ENCODE results near the gene DXO.
"Not testable (repeated sequence)": the region's sequence is repeated elsewhere in the genome, so short reads cannot be mapped to it uniquely, and the experiment has no call there.

Gene DXO

DNA sequence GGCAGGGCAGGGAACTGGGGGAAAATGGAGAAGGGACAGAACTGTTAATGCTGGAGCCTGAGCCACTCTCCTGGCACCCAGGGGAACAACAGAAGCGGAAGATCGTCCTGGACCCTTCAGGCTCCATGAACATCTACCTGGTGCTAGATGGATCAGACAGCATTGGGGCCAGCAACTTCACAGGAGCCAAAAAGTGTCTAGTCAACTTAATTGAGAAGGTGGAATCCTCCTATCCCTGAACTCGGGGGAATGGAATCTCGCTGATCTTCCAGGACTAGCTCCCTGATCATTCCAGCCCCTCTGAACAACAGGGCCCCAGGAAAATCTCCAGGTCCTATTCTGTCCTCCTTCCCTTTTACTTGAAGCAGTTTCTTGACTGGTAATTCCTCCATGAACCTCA is 24.1 kb downstream of the DXO start:
- Histone ChIP-seq H3K36me3 (ENCODE audit: control insufficient read depth, insufficient read depth, low read length) (peaks cover 7% of the 10 kb centered on the region), H3K9ac (ENCODE audit: low read length) (no peak overlapping the region), H3K4me1 (ENCODE audit: control insufficient read depth, insufficient read depth, low read length) (peaks cover 3% of the 10 kb centered on the region)

DNA sequence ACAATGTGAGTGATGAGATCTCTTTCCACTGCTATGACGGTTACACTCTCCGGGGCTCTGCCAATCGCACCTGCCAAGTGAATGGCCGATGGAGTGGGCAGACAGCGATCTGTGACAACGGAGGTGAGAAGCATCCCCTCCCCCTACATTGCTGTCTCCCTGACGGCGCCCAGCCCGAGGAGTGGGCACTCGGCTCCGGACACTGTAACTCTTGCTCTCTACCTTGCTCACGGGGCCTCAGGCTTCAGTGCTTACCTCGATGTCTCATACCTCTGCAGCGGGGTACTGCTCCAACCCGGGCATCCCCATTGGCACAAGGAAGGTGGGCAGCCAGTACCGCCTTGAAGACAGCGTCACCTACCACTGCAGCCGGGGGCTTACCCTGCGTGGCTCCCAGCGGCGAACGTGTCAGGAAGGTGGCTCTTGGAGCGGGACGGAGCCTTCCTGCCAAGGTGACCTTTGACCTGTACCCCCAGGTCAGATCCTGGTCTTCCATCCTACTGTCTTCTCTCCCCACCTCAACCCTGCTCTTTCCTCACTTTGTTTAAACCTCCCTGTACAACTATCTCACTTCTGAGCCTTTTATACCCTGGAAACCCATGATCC is 24.8 kb downstream of the DXO start:
- Histone ChIP-seq H3K27me3 (ENCODE audit: control insufficient read depth, insufficient read depth, low read length) (no peaks in the 10 kb centered on the region), H3K9ac (ENCODE audit: low read length) (no peak overlapping the region), H3K4me1 (ENCODE audit: control insufficient read depth, insufficient read depth, low read length) (peaks cover 3% of the 10 kb centered on the region), H3K27ac (ENCODE audit: low read depth, low read length) (no peak overlapping the region), H3K4me3 (ENCODE audit: low read length) (no peak overlapping the region), H3K36me3 (ENCODE audit: control insufficient read depth, insufficient read depth, low read length) (peaks cover 7% of the 10 kb centered on the region)

More for the DNA sequence above, 24.1 kb downstream of the DXO start:
- H3K27me3 ChIP-seq (ENCODE audit: control insufficient read depth, insufficient read depth, low read length): no peaks in the 10 kb centered on the region
- H3K4me3 ChIP-seq (ENCODE audit: low read length): no peak overlapping the region
- H3K27ac ChIP-seq (ENCODE audit: low read depth, low read length): no peak overlapping the region

DNA sequence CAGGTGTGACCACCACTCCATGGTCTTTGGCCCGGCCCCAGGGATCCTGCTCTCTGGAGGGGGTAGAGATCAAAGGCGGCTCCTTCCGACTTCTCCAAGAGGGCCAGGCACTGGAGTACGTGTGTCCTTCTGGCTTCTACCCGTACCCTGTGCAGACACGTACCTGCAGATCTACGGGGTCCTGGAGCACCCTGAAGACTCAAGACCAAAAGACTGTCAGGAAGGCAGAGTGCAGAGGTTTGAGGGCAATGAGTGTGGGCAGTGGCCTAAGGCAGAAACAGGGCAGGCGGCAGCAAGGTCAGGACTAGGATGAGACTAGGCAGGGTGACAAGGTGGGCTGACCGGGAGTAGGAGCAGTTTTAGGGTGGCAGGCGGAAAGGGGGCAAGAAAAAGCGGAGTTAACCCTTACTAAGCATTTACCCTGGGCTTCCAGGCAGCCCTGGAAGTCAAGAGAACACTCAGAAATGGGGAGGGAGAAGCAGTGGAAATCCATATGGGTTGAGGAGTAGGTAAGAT is 25.5 kb downstream of the DXO start:
- Histone ChIP-seq H3K4me1 (ENCODE audit: control insufficient read depth, insufficient read depth, low read length) (peaks cover 3% of the 10 kb centered on the region), H3K27ac (ENCODE audit: low read depth, low read length) (peak overlapping the region; percentile 78), H3K4me3 (ENCODE audit: low read length) (peak overlapping the region; percentile 60), H3K36me3 (ENCODE audit: control insufficient read depth, insufficient read depth, low read length) (peaks cover 4% of the 10 kb centered on the region), H3K27me3 (ENCODE audit: control insufficient read depth, insufficient read depth, low read length) (no peaks in the 10 kb centered on the region), H3K9ac (ENCODE audit: low read length) (no peak overlapping the region)

DNA sequence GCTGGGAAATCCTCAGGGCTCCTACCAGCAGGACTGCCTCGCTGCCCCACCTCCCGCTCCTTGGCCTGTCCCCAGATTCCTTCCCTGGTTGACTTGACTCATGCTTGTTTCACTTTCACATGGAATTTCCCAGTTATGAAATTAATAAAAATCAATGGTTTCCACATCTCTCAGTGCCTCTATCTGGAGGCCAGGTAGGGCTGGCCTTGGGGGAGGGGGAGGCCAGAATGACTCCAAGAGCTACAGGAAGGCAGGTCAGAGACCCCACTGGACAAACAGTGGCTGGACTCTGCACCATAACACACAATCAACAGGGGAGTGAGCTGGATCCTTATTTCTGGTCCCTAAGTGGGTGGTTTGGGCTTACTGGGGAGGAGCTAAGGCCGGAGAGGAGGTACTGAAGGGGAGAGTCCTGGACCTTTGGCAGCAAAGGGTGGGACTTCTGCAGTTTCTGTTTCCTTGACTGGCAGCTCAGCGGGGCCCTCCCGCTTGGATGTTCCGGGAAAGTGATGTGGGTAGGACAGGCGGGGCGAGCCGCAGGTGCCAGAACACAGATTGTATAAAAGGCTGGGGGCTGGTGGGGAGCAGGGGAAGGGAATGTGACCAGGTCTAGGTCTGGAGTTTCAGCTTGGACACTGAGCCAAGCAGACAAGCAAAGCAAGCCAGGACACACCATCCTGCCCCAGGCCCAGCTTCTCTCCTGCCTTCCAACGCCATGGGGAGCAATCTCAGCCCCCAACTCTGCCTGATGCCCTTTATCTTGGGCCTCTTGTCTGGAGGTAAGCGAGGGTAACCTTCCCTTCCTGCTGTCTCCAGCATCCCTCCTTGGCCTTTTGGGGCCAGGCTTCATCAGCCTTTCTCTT is 26.2 kb downstream of the DXO start, which contains the start of gene CFB:
TSS of gene CFB (plus strand) at position 589 of the 863 bp plus-strand sequence. CDS start at position 716, 127 bp downstream.
- no peaks in the 10 kb centered on the region for H3K36me3 ChIP-seq (ENCODE audit: control insufficient read depth, insufficient read depth, low read length)
- H3K27me3 ChIP-seq (ENCODE audit: control insufficient read depth, insufficient read depth, low read length): no peaks in the 10 kb centered on the region
- peak within 1 kb of the TSS; percentile 78 for H3K27ac ChIP-seq (ENCODE audit: low read depth, low read length)
- peak within 1 kb of the TSS; percentile 60 for H3K4me3 ChIP-seq (ENCODE audit: low read length)
- no peak within 1 kb of the TSS for H3K9ac ChIP-seq (ENCODE audit: low read length)
- peaks cover 3% of the 10 kb centered on the region for H3K4me1 ChIP-seq (ENCODE audit: control insufficient read depth, insufficient read depth, low read length)

DNA sequence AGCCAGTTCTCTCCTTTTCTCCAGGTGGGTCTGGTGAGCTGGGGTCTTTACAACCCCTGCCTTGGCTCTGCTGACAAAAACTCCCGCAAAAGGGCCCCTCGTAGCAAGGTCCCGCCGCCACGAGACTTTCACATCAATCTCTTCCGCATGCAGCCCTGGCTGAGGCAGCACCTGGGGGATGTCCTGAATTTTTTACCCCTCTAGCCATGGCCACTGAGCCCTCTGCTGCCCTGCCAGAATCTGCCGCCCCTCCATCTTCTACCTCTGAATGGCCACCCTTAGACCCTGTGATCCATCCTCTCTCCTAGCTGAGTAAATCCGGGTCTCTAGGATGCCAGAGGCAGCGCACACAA is 26.8 kb downstream of the DXO start:
- no peak overlapping the region for H3K9ac ChIP-seq (ENCODE audit: low read length)
- peaks cover 3% of the 10 kb centered on the region for H3K4me1 ChIP-seq (ENCODE audit: control insufficient read depth, insufficient read depth, low read length)
- H3K36me3 ChIP-seq (ENCODE audit: control insufficient read depth, insufficient read depth, low read length): no peaks in the 10 kb centered on the region
- peak overlapping the region; percentile 60 for H3K4me3 ChIP-seq (ENCODE audit: low read length)
- peak overlapping the region; percentile 78 for H3K27ac ChIP-seq (ENCODE audit: low read depth, low read length)
- no peaks in the 10 kb centered on the region for H3K27me3 ChIP-seq (ENCODE audit: control insufficient read depth, insufficient read depth, low read length)

DNA sequence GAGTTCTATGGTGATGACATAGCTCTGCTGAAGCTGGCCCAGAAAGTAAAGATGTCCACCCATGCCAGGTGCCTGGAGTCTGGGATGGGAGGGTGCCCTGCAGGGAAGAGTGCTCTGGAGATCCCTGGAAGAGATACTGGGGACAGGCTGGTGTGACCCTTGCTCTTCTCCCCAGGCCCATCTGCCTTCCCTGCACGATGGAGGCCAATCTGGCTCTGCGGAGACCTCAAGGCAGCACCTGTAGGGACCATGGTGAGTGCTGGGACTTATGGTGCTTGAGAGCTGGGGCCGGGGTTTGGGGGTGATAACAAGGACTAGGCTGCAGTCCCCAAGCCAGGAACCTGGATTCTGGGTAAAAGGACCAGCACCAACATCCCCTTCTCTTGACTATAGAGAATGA is 28.2 kb downstream of the DXO start:
- no peak overlapping the region for H3K27ac ChIP-seq (ENCODE audit: low read depth, low read length)
- H3K4me1 ChIP-seq (ENCODE audit: control insufficient read depth, insufficient read depth, low read length): peaks cover 3% of the 10 kb centered on the region
- H3K36me3 ChIP-seq (ENCODE audit: control insufficient read depth, insufficient read depth, low read length): no peaks in the 10 kb centered on the region
- H3K4me3 ChIP-seq (ENCODE audit: low read length): no peak overlapping the region
- no peak overlapping the region for H3K9ac ChIP-seq (ENCODE audit: low read length)
- H3K27me3 ChIP-seq (ENCODE audit: control insufficient read depth, insufficient read depth, low read length): no peaks in the 10 kb centered on the region

DNA sequence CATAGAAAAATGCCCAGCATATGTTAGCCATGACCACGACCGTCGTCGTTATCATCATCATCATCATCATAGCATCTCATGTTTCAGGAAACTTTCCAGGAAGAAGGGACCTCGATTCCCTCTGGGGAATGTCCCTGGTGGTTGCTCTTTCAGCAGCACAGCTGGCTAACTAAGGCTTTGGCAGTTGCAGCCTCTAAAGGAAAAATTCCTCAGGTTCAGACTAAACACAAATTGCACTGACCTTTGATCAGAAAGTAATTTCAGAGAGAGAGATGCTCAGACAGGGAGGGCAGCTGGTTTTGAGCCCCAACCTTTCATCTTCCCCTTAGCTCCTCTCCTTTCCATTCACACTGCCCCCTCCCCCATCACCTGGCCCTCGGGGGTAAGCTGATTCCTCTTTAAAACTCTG is 31.7 kb downstream of the DXO start:
- no peak overlapping the region for H3K27ac ChIP-seq (ENCODE audit: low read depth, low read length)
- H3K9ac ChIP-seq (ENCODE audit: low read length): no peak overlapping the region
- no peaks in the 10 kb centered on the region for H3K27me3 ChIP-seq (ENCODE audit: control insufficient read depth, insufficient read depth, low read length)
- no peak overlapping the region for H3K4me3 ChIP-seq (ENCODE audit: low read length)
- H3K4me1 ChIP-seq (ENCODE audit: control insufficient read depth, insufficient read depth, low read length): no peaks in the 10 kb centered on the region
- no peaks in the 10 kb centered on the region for H3K36me3 ChIP-seq (ENCODE audit: control insufficient read depth, insufficient read depth, low read length)

DNA sequence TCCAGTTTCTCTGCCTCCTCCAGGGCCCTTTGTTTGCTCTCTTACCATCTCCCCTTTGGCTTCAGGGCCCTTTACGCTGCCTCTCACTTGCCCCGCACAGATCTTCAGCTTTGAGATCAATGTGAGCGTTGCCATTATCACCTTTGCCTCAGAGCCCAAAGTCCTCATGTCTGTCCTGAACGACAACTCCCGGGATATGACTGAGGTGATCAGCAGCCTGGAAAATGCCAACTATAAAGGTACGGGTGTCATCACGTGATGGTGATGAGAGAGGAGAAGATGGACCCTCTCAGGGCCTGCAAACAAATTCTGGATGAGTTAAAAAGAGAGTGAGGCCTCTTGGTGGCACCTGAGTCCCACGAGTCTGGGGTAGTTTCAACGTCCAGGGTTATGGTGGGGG is 36.1 kb downstream of the DXO start:
- H3K36me3 ChIP-seq (ENCODE audit: control insufficient read depth, insufficient read depth, low read length): no peaks in the 10 kb centered on the region
- H3K4me1 ChIP-seq (ENCODE audit: control insufficient read depth, insufficient read depth, low read length): no peaks in the 10 kb centered on the region
- no peak overlapping the region for H3K4me3 ChIP-seq (ENCODE audit: low read length)
- no peaks in the 10 kb centered on the region for H3K27me3 ChIP-seq (ENCODE audit: control insufficient read depth, insufficient read depth, low read length)
- no peak overlapping the region for H3K27ac ChIP-seq (ENCODE audit: low read depth, low read length)
- H3K9ac ChIP-seq (ENCODE audit: low read length): no peak overlapping the region

DNA sequence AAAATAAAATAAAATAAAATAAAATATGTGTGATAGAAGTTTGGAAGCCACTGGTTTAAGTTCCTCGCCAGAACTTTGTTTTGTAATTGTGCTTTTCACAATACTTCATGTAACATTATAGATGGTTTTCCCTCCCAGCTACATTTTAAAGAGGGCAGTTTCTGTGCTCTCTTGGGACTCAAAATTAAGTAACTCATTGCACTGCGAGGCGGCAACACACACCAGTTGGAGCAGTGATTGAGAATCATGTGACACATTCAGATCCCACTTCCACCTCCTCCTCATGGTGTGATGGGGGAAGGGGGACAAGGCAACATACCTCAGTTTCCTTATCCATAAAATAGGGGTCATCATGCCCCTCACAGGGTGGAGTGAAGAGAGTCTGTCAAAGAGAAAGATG is 36.9 kb downstream of the DXO start:
- Histone ChIP-seq H3K36me3 (ENCODE audit: control insufficient read depth, insufficient read depth, low read length) (no peaks in the 10 kb centered on the region), H3K27ac (ENCODE audit: low read depth, low read length) (no peak overlapping the region), H3K4me1 (ENCODE audit: control insufficient read depth, insufficient read depth, low read length) (no peaks in the 10 kb centered on the region), H3K27me3 (ENCODE audit: control insufficient read depth, insufficient read depth, low read length) (no peaks in the 10 kb centered on the region), H3K9ac (ENCODE audit: low read length) (no peak overlapping the region), H3K4me3 (ENCODE audit: low read length) (no peak overlapping the region)

DNA sequence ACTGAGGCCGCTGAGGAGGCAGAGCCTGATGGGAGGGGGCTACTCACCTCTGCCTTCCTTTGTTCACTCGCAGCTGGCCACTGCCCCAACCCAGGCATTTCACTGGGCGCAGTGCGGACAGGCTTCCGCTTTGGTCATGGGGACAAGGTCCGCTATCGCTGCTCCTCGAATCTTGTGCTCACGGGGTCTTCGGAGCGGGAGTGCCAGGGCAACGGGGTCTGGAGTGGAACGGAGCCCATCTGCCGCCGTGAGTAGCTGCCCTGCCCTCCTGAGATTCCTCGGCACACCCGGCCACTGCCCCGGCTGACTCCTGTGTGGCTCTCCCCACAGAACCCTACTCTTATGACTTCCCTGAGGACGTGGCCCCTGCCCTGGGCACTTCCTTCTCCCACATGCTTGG is 38.4 kb downstream of the DXO start:
- H3K4me3 ChIP-seq (ENCODE audit: low read length): no peak overlapping the region
- no peaks in the 10 kb centered on the region for H3K4me1 ChIP-seq (ENCODE audit: control insufficient read depth, insufficient read depth, low read length)
- H3K27me3 ChIP-seq (ENCODE audit: control insufficient read depth, insufficient read depth, low read length): no peaks in the 10 kb centered on the region
- no peak overlapping the region for H3K9ac ChIP-seq (ENCODE audit: low read length)
- H3K36me3 ChIP-seq (ENCODE audit: control insufficient read depth, insufficient read depth, low read length): no peaks in the 10 kb centered on the region
- H3K27ac ChIP-seq (ENCODE audit: low read depth, low read length): no peak overlapping the region

DNA sequence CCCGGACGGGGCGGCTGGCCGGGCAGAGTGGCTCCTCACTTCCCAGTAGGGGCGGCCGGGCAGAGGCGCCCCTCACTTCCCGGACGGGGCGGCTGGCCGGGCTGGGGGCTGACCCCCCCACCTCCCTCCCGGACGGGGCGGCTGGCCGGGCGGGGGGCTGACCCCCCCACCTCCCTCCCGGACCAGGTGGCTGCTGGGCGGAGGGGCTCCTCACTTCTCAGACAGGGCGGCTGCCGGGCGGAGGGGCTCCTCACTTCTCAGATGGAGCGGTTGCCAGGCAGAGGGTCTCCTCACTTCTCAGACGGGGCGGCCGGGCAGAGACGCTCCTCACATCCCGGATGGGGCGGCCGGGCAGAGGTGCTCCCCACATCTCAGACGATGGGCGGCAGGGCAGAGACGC is 39.8 kb downstream of the DXO start:
- H3K36me3 ChIP-seq (ENCODE audit: control insufficient read depth, insufficient read depth, low read length); H3K4me3 ChIP-seq (ENCODE audit: low read length); H3K27me3 ChIP-seq (ENCODE audit: control insufficient read depth, insufficient read depth, low read length); H3K4me1 ChIP-seq (ENCODE audit: control insufficient read depth, insufficient read depth, low read length); H3K9ac ChIP-seq (ENCODE audit: low read length); H3K27ac ChIP-seq (ENCODE audit: low read depth, low read length): not testable (repeated sequence)

DNA sequence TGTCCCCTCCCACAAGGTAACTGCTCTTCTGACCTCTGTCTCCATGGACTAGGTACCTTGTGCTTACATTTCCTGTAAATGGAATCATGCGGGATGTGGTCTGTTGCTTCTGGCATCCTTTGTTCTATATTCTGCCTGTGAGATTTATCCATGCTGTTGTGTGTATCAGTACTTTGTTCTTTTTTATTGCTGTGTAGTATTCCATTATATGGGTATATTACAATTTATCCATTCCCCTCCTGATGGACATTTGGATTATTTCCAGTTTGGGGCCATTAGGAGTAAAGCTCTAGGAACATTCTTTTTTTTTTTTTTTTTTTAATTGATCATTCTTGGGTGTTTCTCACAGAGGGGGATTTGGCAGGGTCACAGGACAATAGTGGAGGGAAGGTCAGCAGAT is 41.0 kb downstream of the DXO start:
- Histone ChIP-seq H3K4me1 (ENCODE audit: control insufficient read depth, insufficient read depth, low read length) (no peaks in the 10 kb centered on the region), H3K36me3 (ENCODE audit: control insufficient read depth, insufficient read depth, low read length) (no peaks in the 10 kb centered on the region), H3K27ac (ENCODE audit: low read depth, low read length) (no peak overlapping the region), H3K4me3 (ENCODE audit: low read length) (no peak overlapping the region), H3K9ac (ENCODE audit: low read length) (no peak overlapping the region), H3K27me3 (ENCODE audit: control insufficient read depth, insufficient read depth, low read length) (no peaks in the 10 kb centered on the region)

DNA sequence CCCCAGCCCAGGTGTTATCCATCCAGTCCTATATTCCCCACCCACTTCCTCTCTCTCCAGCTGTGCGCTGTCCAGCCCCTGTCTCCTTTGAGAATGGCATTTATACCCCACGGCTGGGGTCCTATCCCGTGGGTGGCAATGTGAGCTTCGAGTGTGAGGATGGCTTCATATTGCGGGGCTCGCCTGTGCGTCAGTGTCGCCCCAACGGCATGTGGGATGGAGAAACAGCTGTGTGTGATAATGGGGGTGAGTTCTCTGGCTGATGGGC is 43.3 kb downstream of the DXO start:
- H3K9ac ChIP-seq (ENCODE audit: low read length): no peak overlapping the region
- no peaks in the 10 kb centered on the region for H3K27me3 ChIP-seq (ENCODE audit: control insufficient read depth, insufficient read depth, low read length)
- no peaks in the 10 kb centered on the region for H3K4me1 ChIP-seq (ENCODE audit: control insufficient read depth, insufficient read depth, low read length)
- H3K27ac ChIP-seq (ENCODE audit: low read depth, low read length): no peak overlapping the region
- no peaks in the 10 kb centered on the region for H3K36me3 ChIP-seq (ENCODE audit: control insufficient read depth, insufficient read depth, low read length)
- H3K4me3 ChIP-seq (ENCODE audit: low read length): no peak overlapping the region
